CD14-positive monocyte (primary cell): ENCODE measurements around the gene COX5A. TPM values are rescaled to one million over a fixed set of nuclear protein-coding genes. Genes with fewer than 3 reads are reported as not detected.

Experiments
- DNase-seq, 3 donors: peaks; one replicate each; pipeline ENCODE4 v3.0.0-alpha.2; 2011 to 2022
- H2AFZ ChIP-seq: 2 replicates; pipeline ENCODE4 v1.6.0; 2012; ENCODE audit warnings: mild to moderate bottlenecking, low read depth, low read length, inconsistent platforms; ENCODE audit not compliant: insufficient read depth, poor library complexity, severe bottlenecking
- H3K27ac ChIP-seq, 2 donors: 1 replicate in 1 of 2; 2 replicates in 1 of 2; pipeline ENCODE4 v1.5.1; 2012 to 2013; ENCODE audit warnings: low read length in 2 of 2, control low read depth in 1 of 2, inconsistent platforms in 1 of 2, low read depth in 1 of 2, mild to moderate bottlenecking in 1 of 2
- H3K27me3 ChIP-seq, 2 donors: one replicate each; pipeline versions ENCODE4 v1.6.0 to v1.6.1; 2011 to 2013; ENCODE audit warnings: low read length in 2 of 2; ENCODE audit not compliant: control insufficient read depth in 2 of 2, insufficient read depth in 2 of 2
- H3K36me3 ChIP-seq, 2 donors: replicated peaks in 1 of 2; 1 replicate in 1 of 2; 2 replicates in 1 of 2; pipeline versions ENCODE4 v1.5.1 to v1.6.1; 2012 to 2013; ENCODE audit warnings: low read length in 2 of 2, control low read depth in 1 of 2, inconsistent platforms in 1 of 2, mild to moderate bottlenecking in 1 of 2; ENCODE audit not compliant: insufficient read depth in 2 of 2, control insufficient read depth in 1 of 2
- H3K4me1 ChIP-seq, 2 donors: 1 replicate in 1 of 2; 2 replicates in 1 of 2; pipeline versions ENCODE4 v1.5.1 to v1.6.1; 2012 to 2013; ENCODE audit warnings: low read length in 2 of 2, control low read depth in 1 of 2, inconsistent platforms in 1 of 2, mild to moderate bottlenecking in 1 of 2, moderate library complexity in 1 of 2; ENCODE audit not compliant: insufficient read depth in 2 of 2, control insufficient read depth in 1 of 2
- H3K4me2 ChIP-seq: replicated peaks from 2 replicates; pipeline ENCODE3; 2012; ENCODE audit warnings: low read length, moderate library complexity, mild to moderate bottlenecking; ENCODE audit not compliant: poor library complexity, severe bottlenecking; ENCODE audit errors: extremely low read depth
- H3K4me3 ChIP-seq, 3 experiments: fragments of 200-600 bp in 1 of 3; sonication (generic) in 1 of 3; replicated peaks in 1 of 3; 1 replicate in 2 of 3; 2 replicates in 1 of 3; pipeline ENCODE4 v1.5.1; 2011 to 2013; ENCODE audit warnings: low read length in 3 of 3, mild to moderate bottlenecking in 3 of 3, control low read depth in 2 of 3, low read depth in 2 of 3, inconsistent platforms in 1 of 3, moderate library complexity in 1 of 3
- H3K79me2 ChIP-seq: 2 replicates; pipeline ENCODE4 v1.6.0; 2012; ENCODE audit warnings: mild to moderate bottlenecking, control low read depth, inconsistent platforms, low read length, moderate library complexity; ENCODE audit not compliant: insufficient read depth
- H3K9ac ChIP-seq: 2 replicates; pipeline ENCODE4 v1.6.0; 2017; ENCODE audit warnings: low read length, mild to moderate bottlenecking; ENCODE audit not compliant: insufficient read depth, poor library complexity, severe bottlenecking
- H3K9me3 ChIP-seq, 2 donors: replicated peaks in 1 of 2; 1 replicate in 1 of 2; 2 replicates in 1 of 2; pipeline versions ENCODE4 v1.5.1 to v1.6.1; 2012 to 2013; ENCODE audit warnings: low read length in 2 of 2, control low read depth in 1 of 2; ENCODE audit not compliant: control insufficient read depth in 1 of 2, insufficient read depth in 1 of 2
- H4K20me1 ChIP-seq: 2 replicates; pipeline ENCODE4 v1.6.0; 2012; ENCODE audit warnings: mild to moderate bottlenecking, low read length, control low read depth, moderate library complexity; ENCODE audit not compliant: insufficient read depth
- H3K27ac Mint-ChIP-seq, 7 donors: one replicate each; pipeline ENCODE4 v1.8.0; 2020; ENCODE audit warnings: mild to moderate bottlenecking in 7 of 7, mixed read lengths in 7 of 7, moderate library complexity in 6 of 7, inconsistent platforms in 2 of 7
- H3K27me3 Mint-ChIP-seq, 3 donors: one replicate each; pipeline ENCODE4 v1.8.0; 2021 to 2022; ENCODE audit warnings: low read depth in 3 of 3, mild to moderate bottlenecking in 3 of 3, mixed read lengths in 3 of 3, moderate library complexity in 3 of 3, inconsistent platforms in 1 of 3
- H3K36me3 Mint-ChIP-seq, 2 donors: one replicate each; pipeline ENCODE4 v1.8.0; 2020; ENCODE audit warnings: mixed read lengths in 2 of 2, inconsistent platforms in 1 of 2, mild to moderate bottlenecking in 1 of 2
- H3K4me1 Mint-ChIP-seq: one replicate; pipeline ENCODE4 v1.8.0; 2020; ENCODE audit warnings: mild to moderate bottlenecking, mixed read lengths
- H3K4me3 Mint-ChIP-seq, 2 donors: one replicate each; pipeline ENCODE4 v1.8.0; 2020; ENCODE audit warnings: mild to moderate bottlenecking in 2 of 2, mixed read lengths in 2 of 2, moderate library complexity in 1 of 2
- H3K9me3 Mint-ChIP-seq, 7 donors: one replicate each; pipeline ENCODE4 v1.8.0; 2020 to 2022; ENCODE audit warnings: mixed read lengths in 7 of 7, mild to moderate bottlenecking in 6 of 7, moderate library complexity in 6 of 7, inconsistent platforms in 2 of 7
- CTCF ChIP-seq: fragments of 200-600 bp; IDR thresholded peaks from one replicate; pipeline ENCODE4 v1.8.0; 2022; ENCODE audit warnings: antibody characterized with exemption, mild to moderate bottlenecking
- WGBS: methylation state at CpG from one replicate; pipeline ENCODE4 v1.1.5; 2013; ENCODE audit warnings: missing lambda C conversion rate; ENCODE audit not compliant: insufficient coverage; 5-methylcytosine and 5-hydroxymethylcytosine counted together
- intact Hi-C, 2 donors: fragments of 100-400 bp; cut with micrococcal nuclease; formaldehyde crosslinking; loops; one replicate each; pipeline versions ENCODE4 v1.15.0 to v1.15.1; 2023
- polyA plus RNA-seq, 3 donors: library from polyadenylated mRNA; depleted of rRNA in 1 of 3; unstranded in 2 of 3; stranded (reverse) in 1 of 3; fragments of 300-500 nt in 2 of 3; fragments of >200 nt in 1 of 3; fragmentation: Illumina TruSeq in 2 of 3; gene quantifications; 1 replicate in 2 of 3; 2 replicates in 1 of 3; pipeline ENCODE4 v1.2.3, GENCODE V29; 2012 to 2021

Gene COX5A
- polyA plus RNA-seq, 3 donors = 127 to 498 (median 434) TPM

GRCh38 chr15:74964794-74965193 lies 26.9 kb upstream of the COX5A start:
- no peaks in the 10 kb centered on the region for H4K20me1 ChIP-seq
- no peak for TF ChIP-seq CTCF
- WGBS = no CpG with 5 or more reads among the region's 3 CpGs

GRCh38 chr15:74963213-74963612 lies 25.3 kb upstream of the COX5A start:
- 100% methylated on average over 1 of the region's 4 CpGs for WGBS
- no peak for TF ChIP-seq CTCF
- Mint-ChIP-seq H3K9me3 (peaks cover 0 to 11% (median 6%) of the 10 kb centered on the region in 7 donors), H3K27ac (no peak overlapping the region), H3K4me3 (no peak overlapping the region), H3K27me3 (peaks cover 43 to 54% (median 50%) of the 10 kb centered on the region in 3 donors), H3K4me1 (peaks cover 14% of the 10 kb centered on the region), H3K36me3 (peaks cover 5 to 6% of the 10 kb centered on the region in 2 donors)
- intact Hi-C loops = no loop called here
- H3K9ac ChIP-seq = no peak overlapping the region
- H3K27ac ChIP-seq = no peak overlapping the region
- H3K9me3 ChIP-seq = peaks cover 0 to 8% of the 10 kb centered on the region in 2 donors
- H3K4me3 ChIP-seq = no peak overlapping the region
- no peaks in the 10 kb centered on the region for H4K20me1 ChIP-seq
- H3K36me3 ChIP-seq = no peaks in the 10 kb centered on the region
- DNase-seq = no peak
- H3K27me3 ChIP-seq = peaks cover 32 to 47% of the 10 kb centered on the region in 2 donors
- H3K4me2 ChIP-seq = no peak overlapping the region
- H3K4me1 ChIP-seq = peaks cover 10 to 11% of the 10 kb centered on the region in 2 donors
- no peaks in the 10 kb centered on the region for H3K79me2 ChIP-seq
- no peak overlapping the region for H2AFZ ChIP-seq

More at GRCh38 chr15:74964794-74965193, 26.9 kb upstream of the COX5A start:
- no peaks in the 10 kb centered on the region for H3K4me1 ChIP-seq
- no peak for DNase-seq
- H3K4me3 Mint-ChIP-seq = no peak overlapping the region
- no peak overlapping the region for H3K4me3 ChIP-seq
- H3K27ac Mint-ChIP-seq = no peak overlapping the region
- no peaks in the 10 kb centered on the region for H3K4me1 Mint-ChIP-seq
- no peak overlapping the region for H3K4me2 ChIP-seq
- no peaks in the 10 kb centered on the region for H3K36me3 Mint-ChIP-seq
- H3K9me3 ChIP-seq = peaks cover 0 to 3% of the 10 kb centered on the region in 2 donors
- no peak overlapping the region for H3K9ac ChIP-seq
- no peak overlapping the region for H3K27ac ChIP-seq
- H3K79me2 ChIP-seq = no peaks in the 10 kb centered on the region
- no peak overlapping the region for H2AFZ ChIP-seq
- intact Hi-C loops = loop anchor here in 1 of 2 donors (5.0 kb wide), 1 partner anchor 343 kb away; no protein-coding TSS in a partner anchor
- peaks cover 16 to 31% of the 10 kb centered on the region in 2 donors for H3K27me3 ChIP-seq
- peaks cover 0 to under 1% (median 0%) of the 10 kb centered on the region in 7 donors for H3K9me3 Mint-ChIP-seq
- no peaks in the 10 kb centered on the region for H3K36me3 ChIP-seq
- peaks cover 27 to 38% (median 35%) of the 10 kb centered on the region in 3 donors for H3K27me3 Mint-ChIP-seq
